Esophagus squamous epithelium (tissue), 4 donors: ENCODE results near the gene WDR75.

ENCODE experiments used
- POLR2A ChIP-seq, 4 donors: fragments of 450-650 bp; IDR thresholded peaks; one replicate each; pipeline ENCODE4 v1.6.1; 2017; ENCODE audit warnings: antibody characterized with exemption in 4 of 4, mild to moderate bottlenecking in 4 of 4, moderate library complexity in 3 of 4
- TF ChIP-seq, protein P1 (sequence below), 6 experiments: fragments of 450-650 bp in 4 of 6; fragments of 200-600 bp in 2 of 6; sonication (generic) in 2 of 6; IDR thresholded peaks; one replicate each; pipeline ENCODE4 v1.5.1; 2016 to 2019; ENCODE audit warnings: antibody characterized with exemption in 6 of 6, mild to moderate bottlenecking in 4 of 6, moderate library complexity in 4 of 6

DNA sequence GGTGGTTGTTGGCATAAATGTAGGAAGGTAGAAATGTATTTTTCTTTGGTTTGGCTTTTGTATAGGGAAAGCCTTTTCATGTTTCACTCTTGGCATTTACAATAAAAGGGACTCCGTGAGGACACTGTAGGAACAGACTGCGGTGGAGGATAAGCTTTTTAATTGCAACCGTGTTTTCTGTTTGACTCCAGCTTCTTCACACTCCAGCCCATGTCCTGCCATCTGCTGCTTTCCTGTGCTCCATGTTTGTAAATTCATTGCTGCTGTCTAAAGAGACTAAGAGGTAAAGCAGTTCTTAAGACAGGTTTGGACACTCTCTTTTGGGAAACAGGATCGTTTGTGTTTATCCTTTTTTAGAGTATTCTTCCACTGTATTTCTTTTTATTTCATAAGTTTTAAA is 33.3 kb downstream of the WDR75 start:
- no peak for TF ChIP-seq POLR2A (IDR thresholded peaks at IDR 0.05)
- TF ChIP-seq, protein P1, sequence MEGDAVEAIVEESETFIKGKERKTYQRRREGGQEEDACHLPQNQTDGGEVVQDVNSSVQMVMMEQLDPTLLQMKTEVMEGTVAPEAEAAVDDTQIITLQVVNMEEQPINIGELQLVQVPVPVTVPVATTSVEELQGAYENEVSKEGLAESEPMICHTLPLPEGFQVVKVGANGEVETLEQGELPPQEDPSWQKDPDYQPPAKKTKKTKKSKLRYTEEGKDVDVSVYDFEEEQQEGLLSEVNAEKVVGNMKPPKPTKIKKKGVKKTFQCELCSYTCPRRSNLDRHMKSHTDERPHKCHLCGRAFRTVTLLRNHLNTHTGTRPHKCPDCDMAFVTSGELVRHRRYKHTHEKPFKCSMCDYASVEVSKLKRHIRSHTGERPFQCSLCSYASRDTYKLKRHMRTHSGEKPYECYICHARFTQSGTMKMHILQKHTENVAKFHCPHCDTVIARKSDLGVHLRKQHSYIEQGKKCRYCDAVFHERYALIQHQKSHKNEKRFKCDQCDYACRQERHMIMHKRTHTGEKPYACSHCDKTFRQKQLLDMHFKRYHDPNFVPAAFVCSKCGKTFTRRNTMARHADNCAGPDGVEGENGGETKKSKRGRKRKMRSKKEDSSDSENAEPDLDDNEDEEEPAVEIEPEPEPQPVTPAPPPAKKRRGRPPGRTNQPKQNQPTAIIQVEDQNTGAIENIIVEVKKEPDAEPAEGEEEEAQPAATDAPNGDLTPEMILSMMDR (IDR thresholded peaks at IDR 0.05), result no peak
